WTC11 (cell line): ENCODE measurements around the gene NRXN3. TPM values are rescaled to one million over a fixed set of nuclear protein-coding genes. Genes with fewer than 3 reads are reported as not detected.

ENCODE experiments used
- ATAC-seq: fragments of 200-7000 bp; cut with Tn5 transposase; 2 replicates; pipeline ENCODE4 v1.10.0; 2021; ENCODE audit warnings: mild to moderate bottlenecking, moderate library complexity
- CTCF ChIA-PET: fragments of 300-600 bp; sonication (Branson Sonifier 250); formaldehyde crosslinking; loops from one replicate; lab custom pipeline; 2021; ENCODE audit warnings: antibody characterized with exemption; lab: Charles Lee
- POLR2A ChIA-PET: fragments of 350-600 bp; sonication (Branson Sonifier 250); formaldehyde crosslinking; loops from one replicate; lab custom pipeline; 2021; ENCODE audit warnings: antibody characterized with exemption; lab: Charles Lee
- DNase-seq: peaks from one replicate; pipeline ENCODE4 v3.0.0; 2021; ENCODE audit warnings: low spot score
- H3K27ac Mint-ChIP-seq: 2 replicates; pipeline ENCODE4 v1.8.0; 2021; ENCODE audit warnings: mixed read lengths
- H3K27me3 Mint-ChIP-seq: 2 replicates; pipeline ENCODE4 v1.8.0; 2021; ENCODE audit warnings: low read depth, mild to moderate bottlenecking, moderate library complexity, mixed read lengths
- H3K36me3 Mint-ChIP-seq: 2 replicates; pipeline ENCODE4 v1.8.0; 2021; ENCODE audit warnings: mixed read lengths
- H3K4me1 Mint-ChIP-seq: 2 replicates; pipeline ENCODE4 v1.8.0; 2022; ENCODE audit warnings: mixed read lengths
- H3K4me3 Mint-ChIP-seq: 2 replicates; pipeline ENCODE4 v1.8.0; 2021; ENCODE audit warnings: mild to moderate bottlenecking, moderate library complexity, mixed read lengths
- H3K9me3 Mint-ChIP-seq: 2 replicates; pipeline ENCODE4 v1.8.0; 2021; ENCODE audit warnings: mixed read lengths
- E2F4 ChIP-seq: sonication (generic); formaldehyde crosslinking; IDR thresholded peaks from 2 replicates; pipeline ENCODE4 v1.8.1; 2022; ENCODE audit warnings: low read depth, mild to moderate bottlenecking, moderate library complexity, missing genetic modification reagents, borderline replicate concordance
- EMX1 ChIP-seq: fragments of 250-450 bp; sonication (Bioruptor Pico); IDR thresholded peaks from 2 replicates; pipeline ENCODE4 v1.8.0; 2021; ENCODE audit warnings: mild to moderate bottlenecking
- GRHL2 ChIP-seq: fragments of 250-450 bp; sonication (Bioruptor Pico); IDR thresholded peaks from 2 replicates; pipeline ENCODE4 v1.8.0; 2022; ENCODE audit warnings: mild to moderate bottlenecking, moderate library complexity; ENCODE audit not compliant: insufficient replicate concordance, severe bottlenecking
- IRF1 ChIP-seq: sonication (generic); formaldehyde crosslinking; IDR thresholded peaks from 2 replicates; pipeline ENCODE4 v1.8.0; 2023; ENCODE audit warnings: missing genetic modification reagents
- MAX ChIP-seq: sonication (generic); formaldehyde crosslinking; IDR thresholded peaks from 2 replicates; pipeline ENCODE4 v1.8.0; 2022; ENCODE audit warnings: mild to moderate bottlenecking, missing genetic modification reagents
- MYBL2 ChIP-seq: sonication (generic); formaldehyde crosslinking; IDR thresholded peaks from 2 replicates; pipeline ENCODE4 v1.8.1; 2023; ENCODE audit warnings: mild to moderate bottlenecking, moderate library complexity, missing genetic modification reagents
- NFATC4 ChIP-seq: fragments of 250-450 bp; sonication (Bioruptor Pico); IDR thresholded peaks from 2 replicates; pipeline ENCODE4 v1.9.0; 2021; ENCODE audit warnings: mild to moderate bottlenecking
- RORB ChIP-seq: fragments of 250-450 bp; sonication (Bioruptor Pico); IDR thresholded peaks from 2 replicates; pipeline ENCODE4 v1.9.0; 2021; ENCODE audit warnings: mild to moderate bottlenecking
- SMAD4 ChIP-seq: sonication (generic); formaldehyde crosslinking; IDR thresholded peaks from 2 replicates; pipeline ENCODE4 v1.8.0; 2022; ENCODE audit warnings: mild to moderate bottlenecking, missing genetic modification reagents
- SP1 ChIP-seq: sonication (generic); formaldehyde crosslinking; conservative IDR thresholded peaks from 2 replicates; pipeline ENCODE4 v1.8.1; 2022; ENCODE audit warnings: missing genetic modification reagents
- ZNF281 ChIP-seq: sonication (generic); formaldehyde crosslinking; IDR thresholded peaks from 2 replicates; pipeline ENCODE4 v1.8.0; 2023; ENCODE audit warnings: mild to moderate bottlenecking, missing genetic modification reagents
- ZNF423 ChIP-seq: fragments of 250-450 bp; sonication (Bioruptor Pico); IDR thresholded peaks from 2 replicates; pipeline ENCODE4 v2.1.2; 2022; ENCODE audit warnings: mild to moderate bottlenecking, moderate library complexity
- total RNA-seq: library from RNA; stranded (reverse); gene quantifications from 3 replicates; pipeline ENCODE4 v1.2.3, GENCODE V29; 2021
- TF ChIP-seq, protein P1 (sequence below): fragments of 250-450 bp; sonication (Bioruptor Pico); IDR thresholded peaks from 2 replicates; pipeline ENCODE4 v1.9.0; 2021; ENCODE audit warnings: mild to moderate bottlenecking, borderline replicate concordance
- TF ChIP-seq, protein P2 (sequence below): sonication (generic); formaldehyde crosslinking; IDR thresholded peaks from 2 replicates; pipeline ENCODE4 v1.8.0; 2022; ENCODE audit warnings: mild to moderate bottlenecking, missing genetic modification reagents
- TF ChIP-seq, protein P3 (sequence below): fragments of 250-450 bp; sonication (Bioruptor Pico); IDR thresholded peaks from 2 replicates; pipeline ENCODE4 v2.1.2; 2022; ENCODE audit warnings: mild to moderate bottlenecking, moderate library complexity
- TF ChIP-seq, protein P4 (sequence below): fragments of 200-600 bp; IDR thresholded peaks from 2 replicates; pipeline ENCODE4 v1.8.0; 2022; ENCODE audit warnings: antibody characterized with exemption
- TF ChIP-seq, protein P5 (sequence below): fragments of 250-450 bp; sonication (Bioruptor Pico); conservative IDR thresholded peaks from 2 replicates; pipeline ENCODE4 v1.9.0; 2021; ENCODE audit warnings: mild to moderate bottlenecking
- TF ChIP-seq, protein P6 (sequence below): sonication (generic); formaldehyde crosslinking; IDR thresholded peaks from 2 replicates; pipeline ENCODE4 v1.8.1; 2022; ENCODE audit warnings: mild to moderate bottlenecking, missing genetic modification reagents, moderate library complexity, borderline replicate concordance

Gene NRXN3
- total RNA-seq, 1 experiment from 2014 or later: 3.0 TPM

- TF ChIP-seq ZNF423 (CRISPR knock-in tag): no peak
Observed at GRCh38 chr14:78972440-78972839, 802.3 kb downstream of the NRXN3 start (continued).

GRCh38 chr14:78974691-78975090 lies 804.5 kb downstream of the NRXN3 start:
- TF ChIP-seq IRF1 (CRISPR knock-in tag) (no peak), MYBL2 (CRISPR knock-in tag) (no peak), ZNF281 (no peak), E2F4 (CRISPR knock-in tag) (no peak), EMX1 (CRISPR knock-in tag) (no peak), SP1 (CRISPR knock-in tag) (no peak), GRHL2 (no peak), NFATC4 (no peak), MAX (CRISPR knock-in tag) (no peak), RORB (CRISPR knock-in tag) (no peak), SMAD4 (CRISPR knock-in tag) (no peak)
- TF ChIP-seq, protein P1, sequence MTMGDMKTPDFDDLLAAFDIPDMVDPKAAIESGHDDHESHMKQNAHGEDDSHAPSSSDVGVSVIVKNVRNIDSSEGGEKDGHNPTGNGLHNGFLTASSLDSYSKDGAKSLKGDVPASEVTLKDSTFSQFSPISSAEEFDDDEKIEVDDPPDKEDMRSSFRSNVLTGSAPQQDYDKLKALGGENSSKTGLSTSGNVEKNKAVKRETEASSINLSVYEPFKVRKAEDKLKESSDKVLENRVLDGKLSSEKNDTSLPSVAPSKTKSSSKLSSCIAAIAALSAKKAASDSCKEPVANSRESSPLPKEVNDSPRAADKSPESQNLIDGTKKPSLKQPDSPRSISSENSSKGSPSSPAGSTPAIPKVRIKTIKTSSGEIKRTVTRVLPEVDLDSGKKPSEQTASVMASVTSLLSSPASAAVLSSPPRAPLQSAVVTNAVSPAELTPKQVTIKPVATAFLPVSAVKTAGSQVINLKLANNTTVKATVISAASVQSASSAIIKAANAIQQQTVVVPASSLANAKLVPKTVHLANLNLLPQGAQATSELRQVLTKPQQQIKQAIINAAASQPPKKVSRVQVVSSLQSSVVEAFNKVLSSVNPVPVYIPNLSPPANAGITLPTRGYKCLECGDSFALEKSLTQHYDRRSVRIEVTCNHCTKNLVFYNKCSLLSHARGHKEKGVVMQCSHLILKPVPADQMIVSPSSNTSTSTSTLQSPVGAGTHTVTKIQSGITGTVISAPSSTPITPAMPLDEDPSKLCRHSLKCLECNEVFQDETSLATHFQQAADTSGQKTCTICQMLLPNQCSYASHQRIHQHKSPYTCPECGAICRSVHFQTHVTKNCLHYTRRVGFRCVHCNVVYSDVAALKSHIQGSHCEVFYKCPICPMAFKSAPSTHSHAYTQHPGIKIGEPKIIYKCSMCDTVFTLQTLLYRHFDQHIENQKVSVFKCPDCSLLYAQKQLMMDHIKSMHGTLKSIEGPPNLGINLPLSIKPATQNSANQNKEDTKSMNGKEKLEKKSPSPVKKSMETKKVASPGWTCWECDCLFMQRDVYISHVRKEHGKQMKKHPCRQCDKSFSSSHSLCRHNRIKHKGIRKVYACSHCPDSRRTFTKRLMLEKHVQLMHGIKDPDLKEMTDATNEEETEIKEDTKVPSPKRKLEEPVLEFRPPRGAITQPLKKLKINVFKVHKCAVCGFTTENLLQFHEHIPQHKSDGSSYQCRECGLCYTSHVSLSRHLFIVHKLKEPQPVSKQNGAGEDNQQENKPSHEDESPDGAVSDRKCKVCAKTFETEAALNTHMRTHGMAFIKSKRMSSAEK: no peak
- TF ChIP-seq, protein P2, sequence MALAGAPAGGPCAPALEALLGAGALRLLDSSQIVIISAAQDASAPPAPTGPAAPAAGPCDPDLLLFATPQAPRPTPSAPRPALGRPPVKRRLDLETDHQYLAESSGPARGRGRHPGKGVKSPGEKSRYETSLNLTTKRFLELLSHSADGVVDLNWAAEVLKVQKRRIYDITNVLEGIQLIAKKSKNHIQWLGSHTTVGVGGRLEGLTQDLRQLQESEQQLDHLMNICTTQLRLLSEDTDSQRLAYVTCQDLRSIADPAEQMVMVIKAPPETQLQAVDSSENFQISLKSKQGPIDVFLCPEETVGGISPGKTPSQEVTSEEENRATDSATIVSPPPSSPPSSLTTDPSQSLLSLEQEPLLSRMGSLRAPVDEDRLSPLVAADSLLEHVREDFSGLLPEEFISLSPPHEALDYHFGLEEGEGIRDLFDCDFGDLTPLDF (CRISPR knock-in tag): no peak
- TF ChIP-seq, protein P3, sequence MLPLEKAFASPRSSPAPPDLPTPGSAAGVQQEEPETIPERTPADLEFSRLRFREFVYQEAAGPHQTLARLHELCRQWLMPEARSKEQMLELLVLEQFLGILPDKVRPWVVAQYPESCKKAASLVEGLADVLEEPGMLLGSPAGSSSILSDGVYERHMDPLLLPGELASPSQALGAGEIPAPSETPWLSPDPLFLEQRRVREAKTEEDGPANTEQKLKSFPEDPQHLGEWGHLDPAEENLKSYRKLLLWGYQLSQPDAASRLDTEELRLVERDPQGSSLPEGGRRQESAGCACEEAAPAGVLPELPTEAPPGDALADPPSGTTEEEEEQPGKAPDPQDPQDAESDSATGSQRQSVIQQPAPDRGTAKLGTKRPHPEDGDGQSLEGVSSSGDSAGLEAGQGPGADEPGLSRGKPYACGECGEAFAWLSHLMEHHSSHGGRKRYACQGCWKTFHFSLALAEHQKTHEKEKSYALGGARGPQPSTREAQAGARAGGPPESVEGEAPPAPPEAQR (CRISPR knock-in tag): no peak
- TF ChIP-seq, protein P4, sequence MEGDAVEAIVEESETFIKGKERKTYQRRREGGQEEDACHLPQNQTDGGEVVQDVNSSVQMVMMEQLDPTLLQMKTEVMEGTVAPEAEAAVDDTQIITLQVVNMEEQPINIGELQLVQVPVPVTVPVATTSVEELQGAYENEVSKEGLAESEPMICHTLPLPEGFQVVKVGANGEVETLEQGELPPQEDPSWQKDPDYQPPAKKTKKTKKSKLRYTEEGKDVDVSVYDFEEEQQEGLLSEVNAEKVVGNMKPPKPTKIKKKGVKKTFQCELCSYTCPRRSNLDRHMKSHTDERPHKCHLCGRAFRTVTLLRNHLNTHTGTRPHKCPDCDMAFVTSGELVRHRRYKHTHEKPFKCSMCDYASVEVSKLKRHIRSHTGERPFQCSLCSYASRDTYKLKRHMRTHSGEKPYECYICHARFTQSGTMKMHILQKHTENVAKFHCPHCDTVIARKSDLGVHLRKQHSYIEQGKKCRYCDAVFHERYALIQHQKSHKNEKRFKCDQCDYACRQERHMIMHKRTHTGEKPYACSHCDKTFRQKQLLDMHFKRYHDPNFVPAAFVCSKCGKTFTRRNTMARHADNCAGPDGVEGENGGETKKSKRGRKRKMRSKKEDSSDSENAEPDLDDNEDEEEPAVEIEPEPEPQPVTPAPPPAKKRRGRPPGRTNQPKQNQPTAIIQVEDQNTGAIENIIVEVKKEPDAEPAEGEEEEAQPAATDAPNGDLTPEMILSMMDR: no peak
- TF ChIP-seq, protein P5, sequence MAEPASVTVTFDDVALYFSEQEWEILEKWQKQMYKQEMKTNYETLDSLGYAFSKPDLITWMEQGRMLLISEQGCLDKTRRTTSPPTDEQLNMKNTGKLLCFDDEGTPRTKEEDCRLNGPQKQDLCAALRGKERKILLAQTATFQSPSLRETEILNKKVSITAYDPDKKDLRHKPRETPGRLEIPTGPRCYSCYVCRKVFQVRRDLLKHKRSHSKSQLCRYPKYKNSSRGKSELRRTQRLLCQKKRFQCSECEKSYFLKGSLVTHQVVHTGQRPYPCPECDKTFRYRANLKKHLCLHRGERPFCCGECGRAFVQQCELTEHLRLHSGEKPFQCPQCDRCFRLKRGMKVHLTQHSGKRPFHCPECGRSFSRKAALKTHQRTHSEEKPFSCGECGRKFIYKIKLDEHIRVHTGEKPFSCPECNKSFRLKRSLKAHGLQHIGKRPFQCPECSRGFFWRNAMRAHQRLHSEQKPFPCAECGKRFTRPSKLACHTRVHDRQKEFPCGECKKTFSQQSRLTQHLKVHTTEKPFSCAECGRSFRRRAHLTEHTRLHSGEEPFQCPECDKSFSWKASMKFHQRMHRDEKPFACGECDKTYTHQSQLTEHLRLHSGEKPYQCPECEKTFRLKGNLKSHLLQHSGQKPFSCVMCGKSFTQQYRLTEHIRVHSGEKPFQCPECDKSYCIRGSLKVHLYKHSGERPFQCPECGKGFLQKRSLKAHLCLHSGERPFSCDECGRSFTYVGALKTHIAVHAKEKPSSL (CRISPR knock-in tag): no peak
- TF ChIP-seq, protein P6, sequence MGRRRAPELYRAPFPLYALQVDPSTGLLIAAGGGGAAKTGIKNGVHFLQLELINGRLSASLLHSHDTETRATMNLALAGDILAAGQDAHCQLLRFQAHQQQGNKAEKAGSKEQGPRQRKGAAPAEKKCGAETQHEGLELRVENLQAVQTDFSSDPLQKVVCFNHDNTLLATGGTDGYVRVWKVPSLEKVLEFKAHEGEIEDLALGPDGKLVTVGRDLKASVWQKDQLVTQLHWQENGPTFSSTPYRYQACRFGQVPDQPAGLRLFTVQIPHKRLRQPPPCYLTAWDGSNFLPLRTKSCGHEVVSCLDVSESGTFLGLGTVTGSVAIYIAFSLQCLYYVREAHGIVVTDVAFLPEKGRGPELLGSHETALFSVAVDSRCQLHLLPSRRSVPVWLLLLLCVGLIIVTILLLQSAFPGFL (CRISPR knock-in tag): no peak

More at GRCh38 chr14:78974691-78975090, 804.5 kb downstream of the NRXN3 start:
- ChIA-PET CTCF (interaction anchor here (0.9 kb wide), 2 partner anchors 15 to 41 kb away, joined by 3 read pairs; no protein-coding TSS in a partner anchor), POLR2A (no interaction called here)
- Mint-ChIP-seq H3K36me3 (no peaks in the 10 kb centered on the region), H3K27me3 (no peaks in the 10 kb centered on the region), H3K4me1 (peaks cover 4% of the 10 kb centered on the region; the same call in 1 of the 2 replicates), H3K9me3 (no peaks in the 10 kb centered on the region; the same call in 1 of the 2 replicates), H3K4me3 (no peak overlapping the region), H3K27ac (no peak overlapping the region)
- DNase-seq (no peak), ATAC-seq (no peak)
